ENCODE measurements around the gene RTN4R. TPM values are rescaled to one million over a fixed set of nuclear protein-coding genes. Genes with fewer than 3 reads are reported as not detected.

Gene RTN4R
- total RNA-seq, 1 donor from 2014 or later = 2.6 TPM

DNA sequence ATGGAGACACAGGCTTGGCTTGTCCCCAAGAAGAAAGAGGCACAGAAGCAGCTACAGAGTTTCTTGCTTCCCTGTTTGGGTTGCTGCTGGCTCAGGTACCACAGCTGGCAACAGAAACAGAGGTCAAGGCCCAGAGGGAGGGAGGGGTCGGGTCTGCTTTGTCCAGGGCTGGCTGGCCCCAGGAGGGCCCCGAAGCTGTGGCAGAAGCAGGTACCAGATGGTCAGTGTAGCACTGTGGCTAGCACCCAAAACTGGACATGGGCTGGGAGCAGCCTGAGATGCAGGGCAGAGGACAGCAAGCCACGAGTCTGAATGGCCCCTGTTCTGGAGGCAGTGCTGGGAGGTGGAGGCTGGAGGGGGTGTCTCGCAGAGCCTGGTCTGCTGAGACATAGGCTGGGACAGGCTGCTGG lies 65.0 kb downstream of the RTN4R start:
- H3K27ac ChIP-seq (ENCODE audit: low read depth, low read length) = peak overlapping the region; percentile 47
- no peaks in the 10 kb centered on the region for H3K36me3 ChIP-seq (ENCODE audit: control insufficient read depth in 3 of 3, insufficient read depth in 3 of 3, low read length in 3 of 3)
- H3K4me1 ChIP-seq (ENCODE audit: control insufficient read depth in 3 of 3, insufficient read depth in 3 of 3, low read length in 3 of 3) = peaks cover 22 to 26% (median 23%) of the 10 kb centered on the region in 3 donors
- H3K27me3 ChIP-seq (ENCODE audit: control insufficient read depth in 3 of 3, insufficient read depth in 3 of 3, low read length in 3 of 3) = peaks cover 0 to 18% (median 14%) of the 10 kb centered on the region in 3 donors
- H3K4me3 ChIP-seq (ENCODE audit: low read length in 3 of 3) = no peak overlapping the region
- no peaks in the 10 kb centered on the region for H3K9me3 ChIP-seq (ENCODE audit: control insufficient read depth in 3 of 3, low read length in 3 of 3)
- no peak overlapping the region for H3K9ac ChIP-seq (ENCODE audit: low read depth in 1 of 3, low read length in 3 of 3)

DNA sequence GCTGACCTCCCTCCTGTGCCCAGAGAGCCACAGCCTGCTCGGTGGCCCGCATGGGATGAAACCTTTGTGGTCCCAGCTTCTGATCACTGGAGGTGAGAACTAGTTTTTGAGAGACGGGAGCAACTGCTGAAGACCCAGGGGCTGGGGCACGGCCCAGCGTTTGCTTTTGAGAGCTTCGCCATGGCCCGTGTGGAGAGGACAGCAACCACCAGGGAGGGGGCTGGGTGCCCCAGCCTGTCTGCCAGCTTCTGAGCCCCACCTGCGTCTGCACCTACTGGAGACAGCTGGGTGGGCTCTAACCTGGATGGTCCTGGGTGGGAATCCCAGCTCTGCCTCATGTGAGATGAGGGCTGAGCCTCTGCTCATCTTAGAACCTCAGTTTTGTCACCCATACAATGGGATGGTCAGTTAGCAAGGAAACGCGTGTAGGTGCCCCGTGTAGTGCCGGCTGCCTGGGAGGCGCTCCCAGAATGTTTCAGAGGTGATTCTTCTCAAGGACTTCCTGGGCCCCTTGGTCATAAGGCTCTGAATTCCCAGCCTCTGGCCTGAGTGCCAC lies 66.2 kb downstream of the RTN4R start:
- Histone ChIP-seq H3K36me3 (ENCODE audit: control insufficient read depth in 3 of 3, insufficient read depth in 3 of 3, low read length in 3 of 3) (no peaks in the 10 kb centered on the region), H3K9ac (ENCODE audit: low read depth in 1 of 3, low read length in 3 of 3) (no peak overlapping the region), H3K4me1 (ENCODE audit: control insufficient read depth in 3 of 3, insufficient read depth in 3 of 3, low read length in 3 of 3) (peaks cover 14 to 20% (median 17%) of the 10 kb centered on the region in 3 donors), H3K9me3 (ENCODE audit: control insufficient read depth in 3 of 3, low read length in 3 of 3) (no peaks in the 10 kb centered on the region), H3K27me3 (ENCODE audit: control insufficient read depth in 3 of 3, insufficient read depth in 3 of 3, low read length in 3 of 3) (peaks cover 0 to 16% (median 14%) of the 10 kb centered on the region in 3 donors), H3K4me3 (ENCODE audit: low read length in 3 of 3) (no peak overlapping the region), H3K27ac (ENCODE audit: low read depth, low read length) (no peak overlapping the region)

DNA sequence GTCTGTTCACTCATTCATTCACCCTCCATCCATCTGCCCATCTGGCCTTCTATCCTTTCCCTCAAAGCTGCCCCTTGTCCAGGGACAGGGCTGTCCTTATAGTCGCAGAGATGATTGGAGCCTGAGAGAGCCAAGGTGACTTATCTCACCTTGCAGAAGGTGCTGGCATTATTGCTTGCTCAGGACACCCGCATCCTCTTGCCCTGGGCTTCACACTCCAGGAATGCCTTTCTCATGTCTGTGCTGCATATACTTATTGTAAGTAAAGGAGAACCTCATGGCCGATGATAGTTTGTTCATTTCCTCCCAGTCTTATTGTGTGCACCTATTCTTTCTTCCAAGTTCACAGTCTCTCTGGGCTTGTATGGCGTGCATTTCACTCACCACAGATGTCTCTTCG lies 68.2 kb downstream of the RTN4R start:
- Histone ChIP-seq H3K4me1 (ENCODE audit: control insufficient read depth in 3 of 3, insufficient read depth in 3 of 3, low read length in 3 of 3) (peaks cover 8 to 15% (median 9%) of the 10 kb centered on the region in 3 donors), H3K27ac (ENCODE audit: low read depth, low read length) (no peak overlapping the region), H3K9me3 (ENCODE audit: control insufficient read depth in 3 of 3, low read length in 3 of 3) (no peaks in the 10 kb centered on the region), H3K27me3 (ENCODE audit: control insufficient read depth in 3 of 3, insufficient read depth in 3 of 3, low read length in 3 of 3) (peaks cover 0 to 16% (median 14%) of the 10 kb centered on the region in 3 donors), H3K9ac (ENCODE audit: low read depth in 1 of 3, low read length in 3 of 3) (no peak overlapping the region), H3K4me3 (ENCODE audit: low read length in 3 of 3) (no peak overlapping the region), H3K36me3 (ENCODE audit: control insufficient read depth in 3 of 3, insufficient read depth in 3 of 3, low read length in 3 of 3) (no peaks in the 10 kb centered on the region)

DNA sequence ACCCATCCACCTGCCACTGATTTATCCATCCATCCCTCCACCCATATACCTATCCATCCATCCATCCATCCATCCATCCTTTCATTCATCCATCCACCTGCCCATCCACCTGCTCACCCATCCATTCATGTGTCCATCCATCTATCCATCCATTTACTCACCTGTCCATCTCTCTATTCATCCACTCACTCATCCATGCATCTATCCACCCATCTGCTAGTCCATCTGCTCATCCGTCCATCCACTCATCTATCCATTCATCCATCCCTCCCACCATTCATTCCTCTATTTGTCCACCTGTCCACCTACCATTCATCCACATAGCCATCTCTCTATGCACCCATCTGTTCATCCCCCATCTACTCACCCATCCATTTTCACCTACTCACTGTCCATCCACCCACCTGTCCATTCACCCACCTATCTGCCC lies 68.7 kb downstream of the RTN4R start:
- no peak overlapping the region for H3K27ac ChIP-seq (ENCODE audit: low read depth, low read length)
- H3K27me3 ChIP-seq (ENCODE audit: control insufficient read depth in 3 of 3, insufficient read depth in 3 of 3, low read length in 3 of 3) = peaks cover 0 to 16% (median 14%) of the 10 kb centered on the region in 3 donors

DNA sequence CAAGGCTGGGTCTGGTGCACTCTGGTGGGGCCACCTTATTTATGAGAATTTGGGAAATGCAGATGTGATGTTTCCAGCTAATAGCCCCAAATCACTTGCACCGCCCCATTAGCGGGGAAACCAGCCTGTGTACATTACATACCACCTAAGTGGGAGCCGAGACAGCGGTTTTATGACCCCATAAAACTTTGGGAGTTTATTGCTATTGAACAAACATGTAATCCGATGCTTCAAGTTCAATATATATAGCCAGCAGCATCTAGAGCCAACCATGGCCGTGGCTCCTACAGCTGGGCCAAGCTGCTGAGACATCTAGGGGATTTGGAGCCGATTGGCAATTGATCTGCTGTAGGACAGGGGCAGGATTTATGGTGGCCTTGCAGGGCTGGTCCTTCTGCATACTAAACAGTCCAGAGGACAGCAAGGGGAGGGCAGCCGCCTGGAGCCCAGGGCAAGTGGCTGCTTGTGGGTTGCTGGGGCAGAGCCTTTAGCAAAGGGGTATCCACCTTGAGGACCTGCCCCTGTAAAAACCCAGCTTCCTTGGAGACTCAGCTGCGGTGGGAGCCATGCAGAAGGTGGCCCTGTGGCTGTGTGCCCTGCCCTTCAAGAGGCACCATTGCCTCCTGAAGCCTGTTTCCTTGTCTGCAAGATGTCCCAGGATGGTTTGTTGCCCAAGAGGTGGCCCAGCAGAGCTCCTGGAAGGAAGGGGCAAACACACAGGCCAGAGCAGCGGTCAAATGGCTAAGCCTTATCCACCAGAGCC lies 69.4 kb downstream of the RTN4R start:
- H3K4me3 ChIP-seq (ENCODE audit: low read length in 3 of 3) = no peak overlapping the region
- peaks cover under 1 to 9% (median 4%) of the 10 kb centered on the region in 3 donors for H3K4me1 ChIP-seq (ENCODE audit: control insufficient read depth in 3 of 3, insufficient read depth in 3 of 3, low read length in 3 of 3)
- H3K27ac ChIP-seq (ENCODE audit: low read depth, low read length) = no peak overlapping the region
- H3K27me3 ChIP-seq (ENCODE audit: control insufficient read depth in 3 of 3, insufficient read depth in 3 of 3, low read length in 3 of 3) = peaks cover 0 to 16% (median 14%) of the 10 kb centered on the region in 3 donors
- H3K36me3 ChIP-seq (ENCODE audit: control insufficient read depth in 3 of 3, insufficient read depth in 3 of 3, low read length in 3 of 3) = no peaks in the 10 kb centered on the region
- no peak overlapping the region for H3K9ac ChIP-seq (ENCODE audit: low read depth in 1 of 3, low read length in 3 of 3)
- H3K9me3 ChIP-seq (ENCODE audit: control insufficient read depth in 3 of 3, low read length in 3 of 3) = no peaks in the 10 kb centered on the region

More for the DNA sequence above, 68.7 kb downstream of the RTN4R start:
- Histone ChIP-seq H3K4me1 (ENCODE audit: control insufficient read depth in 3 of 3, insufficient read depth in 3 of 3, low read length in 3 of 3) (peaks cover 8 to 15% (median 9%) of the 10 kb centered on the region in 3 donors), H3K36me3 (ENCODE audit: control insufficient read depth in 3 of 3, insufficient read depth in 3 of 3, low read length in 3 of 3) (no peaks in the 10 kb centered on the region), H3K4me3 (ENCODE audit: low read length in 3 of 3) (no peak overlapping the region), H3K9ac (ENCODE audit: low read depth in 1 of 3, low read length in 3 of 3) (no peak overlapping the region), H3K9me3 (ENCODE audit: control insufficient read depth in 3 of 3, low read length in 3 of 3) (no peaks in the 10 kb centered on the region)

DNA sequence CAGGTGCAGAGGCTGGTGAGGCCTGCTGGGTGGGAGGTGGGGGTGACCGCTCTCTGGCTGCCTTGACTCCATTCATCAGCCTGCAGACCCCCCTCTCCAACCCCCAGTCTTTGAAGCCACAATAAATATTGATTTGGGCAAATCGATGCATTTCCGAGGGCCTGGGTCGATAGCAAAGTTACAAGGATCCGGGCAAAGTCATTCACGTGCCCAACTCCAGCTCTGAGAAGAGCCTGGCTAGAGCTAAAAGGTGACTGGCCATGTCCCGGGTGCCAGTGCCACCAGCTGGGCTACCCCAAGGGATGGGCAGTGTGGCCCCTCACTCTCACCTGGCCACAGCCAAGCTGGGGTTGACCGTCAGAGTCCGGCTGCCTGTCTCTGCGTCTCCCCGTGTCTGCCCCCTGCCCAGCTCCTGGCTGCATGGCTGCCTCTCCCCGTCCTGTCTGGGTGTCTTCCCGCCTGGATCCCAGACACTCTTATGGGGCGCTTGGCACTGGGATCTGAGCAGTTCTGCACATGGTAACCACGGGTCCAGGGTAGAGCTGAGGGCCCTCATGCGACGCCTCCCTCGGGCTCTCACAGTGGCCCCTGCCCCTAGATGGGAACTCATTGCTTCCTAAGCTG lies 70.6 kb downstream of the RTN4R start:
- Histone ChIP-seq H3K36me3 (ENCODE audit: control insufficient read depth in 3 of 3, insufficient read depth in 3 of 3, low read length in 3 of 3) (no peaks in the 10 kb centered on the region), H3K4me1 (ENCODE audit: control insufficient read depth in 3 of 3, insufficient read depth in 3 of 3, low read length in 3 of 3) (no peaks in the 10 kb centered on the region), H3K27ac (ENCODE audit: low read depth, low read length) (no peak overlapping the region), H3K27me3 (ENCODE audit: control insufficient read depth in 3 of 3, insufficient read depth in 3 of 3, low read length in 3 of 3) (peaks cover 0 to 14% (median 13%) of the 10 kb centered on the region in 3 donors), H3K9me3 (ENCODE audit: control insufficient read depth in 3 of 3, low read length in 3 of 3) (no peaks in the 10 kb centered on the region), H3K9ac (ENCODE audit: low read depth in 1 of 3, low read length in 3 of 3) (no peak overlapping the region), H3K4me3 (ENCODE audit: low read length in 3 of 3) (no peak overlapping the region)

DNA sequence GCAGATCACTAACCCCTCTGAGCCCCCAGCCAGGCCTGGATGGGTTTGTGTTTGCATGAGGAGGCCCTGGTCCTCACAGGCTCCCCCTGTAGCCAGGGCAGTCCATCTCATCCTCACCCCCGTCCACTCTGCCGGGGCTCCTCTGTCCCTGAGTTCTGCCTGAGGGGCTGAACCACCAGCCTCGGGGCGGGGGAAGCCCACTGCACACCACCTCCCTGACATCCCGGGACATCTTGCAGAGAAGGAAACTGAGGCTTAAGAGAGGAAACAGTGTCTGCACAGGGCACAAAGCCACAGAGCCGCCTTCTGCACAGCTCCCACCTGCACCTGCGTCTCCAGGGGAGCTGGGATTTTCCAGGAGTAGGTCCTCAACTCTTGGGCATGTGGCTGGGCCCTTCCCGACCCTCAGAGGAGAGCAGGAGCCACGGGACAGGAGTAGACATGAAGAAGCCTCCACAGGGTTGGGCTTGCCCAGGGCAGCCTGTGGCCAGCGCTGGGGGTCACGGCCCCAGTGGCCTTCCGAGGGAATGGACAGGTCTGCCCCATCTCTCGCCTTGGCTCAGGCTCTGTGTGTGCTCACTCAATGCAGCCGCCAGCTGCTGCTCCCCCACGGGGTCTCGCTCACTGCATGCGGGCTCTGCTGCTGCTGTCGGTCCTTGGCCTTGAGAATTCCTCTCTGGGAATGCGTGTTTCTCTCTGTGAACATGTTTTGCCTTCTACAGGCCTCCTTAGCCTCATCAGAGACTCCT lies 71.8 kb downstream of the RTN4R start:
- no peak overlapping the region for H3K27ac ChIP-seq (ENCODE audit: low read depth, low read length)
- H3K9ac ChIP-seq (ENCODE audit: low read depth in 1 of 3, low read length in 3 of 3) = no peak overlapping the region
- no peaks in the 10 kb centered on the region for H3K9me3 ChIP-seq (ENCODE audit: control insufficient read depth in 3 of 3, low read length in 3 of 3)
- no peaks in the 10 kb centered on the region for H3K4me1 ChIP-seq (ENCODE audit: control insufficient read depth in 3 of 3, insufficient read depth in 3 of 3, low read length in 3 of 3)
- no peaks in the 10 kb centered on the region for H3K36me3 ChIP-seq (ENCODE audit: control insufficient read depth in 3 of 3, insufficient read depth in 3 of 3, low read length in 3 of 3)
- H3K27me3 ChIP-seq (ENCODE audit: control insufficient read depth in 3 of 3, insufficient read depth in 3 of 3, low read length in 3 of 3) = peaks cover 0 to 10% (median 5%) of the 10 kb centered on the region in 3 donors
- no peak overlapping the region for H3K4me3 ChIP-seq (ENCODE audit: low read length in 3 of 3)

DNA sequence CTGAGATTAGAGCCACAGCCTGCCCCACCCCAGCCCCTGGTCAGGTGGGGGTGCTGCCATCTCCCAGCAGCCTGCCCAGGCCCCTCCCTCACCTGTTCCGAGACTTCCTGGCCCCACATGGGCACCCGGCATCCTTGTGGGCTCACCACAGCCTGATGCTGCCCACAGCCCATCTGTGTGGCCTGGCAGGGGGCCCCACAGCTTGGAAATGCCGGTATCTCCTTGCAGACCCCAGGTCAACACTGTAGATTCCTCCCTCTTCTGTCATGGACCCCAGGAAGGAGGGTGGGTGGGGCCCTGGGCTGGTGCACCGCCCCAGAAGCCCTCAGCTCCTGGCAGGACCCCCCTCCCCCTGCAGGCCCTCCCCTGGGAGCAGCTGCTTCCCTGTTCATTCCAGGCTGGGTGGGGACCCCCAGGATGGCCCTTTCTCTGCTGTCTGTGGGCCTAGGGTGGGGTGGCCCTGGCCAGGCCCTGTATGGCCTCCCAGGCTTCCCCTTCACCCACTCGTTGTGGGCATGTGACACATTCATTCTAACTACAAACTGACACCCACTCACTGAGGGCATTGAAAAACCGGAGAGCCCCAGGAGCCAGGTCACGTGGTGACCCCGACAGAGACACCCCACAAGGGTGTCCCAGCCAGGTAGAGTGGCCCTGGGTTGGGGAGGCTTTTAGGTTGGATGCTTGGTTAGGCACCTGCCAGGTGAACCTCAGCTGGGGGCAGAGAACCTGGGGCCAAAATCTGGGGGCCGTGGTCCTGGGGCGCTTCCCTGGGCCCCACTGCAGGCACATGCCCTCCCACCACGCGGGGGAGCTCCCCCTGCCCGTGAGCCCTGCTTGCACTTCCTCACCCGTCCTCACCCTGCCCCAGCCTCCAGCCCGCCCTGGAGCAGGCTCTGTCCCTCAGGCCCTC lies 73.2 kb downstream of the RTN4R start:
- Histone ChIP-seq H3K36me3 (ENCODE audit: control insufficient read depth in 3 of 3, insufficient read depth in 3 of 3, low read length in 3 of 3) (no peaks in the 10 kb centered on the region), H3K4me1 (ENCODE audit: control insufficient read depth in 3 of 3, insufficient read depth in 3 of 3, low read length in 3 of 3) (no peaks in the 10 kb centered on the region), H3K27ac (ENCODE audit: low read depth, low read length) (no peak overlapping the region), H3K27me3 (ENCODE audit: control insufficient read depth in 3 of 3, insufficient read depth in 3 of 3, low read length in 3 of 3) (peaks cover 0 to 5% (median 3%) of the 10 kb centered on the region in 3 donors), H3K4me3 (ENCODE audit: low read length in 3 of 3) (no peak overlapping the region), H3K9ac (ENCODE audit: low read depth in 1 of 3, low read length in 3 of 3) (no peak overlapping the region), H3K9me3 (ENCODE audit: control insufficient read depth in 3 of 3, low read length in 3 of 3) (no peaks in the 10 kb centered on the region)

Measured in skeletal muscle tissue (tissue), 4 donors.